Smooth muscle cell (in vitro differentiated cells): ENCODE data around the gene SLC44A3. TPM values are rescaled to one million over a fixed set of nuclear protein-coding genes. Genes with fewer than 3 reads are reported as not detected.
A peak's percentile ranks its signal among the peaks of the same experiment; 100 is the strongest.

Experiments
- DNase-seq: peaks from one replicate; lab custom pipeline; 2025; ENCODE audit not compliant: unreplicated experiment; lab: John Stamatoyannopoulos, UW
- H2AFZ ChIP-seq: fragments of 200-600 bp; sonication (generic); 2 replicates; pipeline ENCODE4 v1.6.0; 2016; ENCODE audit warnings: antibody characterized with exemption, low read depth, mild to moderate bottlenecking
- H3F3A ChIP-seq: fragments of 200-600 bp; sonication (generic); 2 replicates; pipeline ENCODE4 v1.6.0; 2017; ENCODE audit warnings: antibody characterized with exemption, low read depth
- H3K27ac ChIP-seq: fragments of 200-600 bp; sonication (generic); 2 replicates; pipeline ENCODE4 v1.5.1; 2016; ENCODE audit warnings: low read depth, mild to moderate bottlenecking
- H3K27me3 ChIP-seq: fragments of 200-600 bp; sonication (generic); 2 replicates; pipeline ENCODE4 v1.6.1; 2016; ENCODE audit warnings: low read depth, mild to moderate bottlenecking
- H3K36me3 ChIP-seq: fragments of 200-600 bp; sonication (generic); 2 replicates; pipeline ENCODE4 v1.5.1; 2016; ENCODE audit warnings: low read depth
- H3K4me1 ChIP-seq: fragments of 200-600 bp; sonication (generic); 2 replicates; pipeline ENCODE4 v1.5.1; 2016; ENCODE audit warnings: low read depth
- H3K4me2 ChIP-seq: fragments of 200-600 bp; sonication (generic); 2 replicates; pipeline ENCODE4 v1.6.0; 2016; ENCODE audit warnings: mild to moderate bottlenecking
- H3K4me3 ChIP-seq: fragments of 200-600 bp; sonication (generic); 2 replicates; pipeline ENCODE4 v1.5.1; 2016; ENCODE audit warnings: mild to moderate bottlenecking
- H3K79me2 ChIP-seq: fragments of 200-600 bp; sonication (generic); 2 replicates; pipeline ENCODE4 v1.6.0; 2016; ENCODE audit warnings: low read depth, mild to moderate bottlenecking
- H3K9ac ChIP-seq: fragments of 200-600 bp; sonication (generic); 2 replicates; pipeline ENCODE4 v1.6.0; 2016; ENCODE audit warnings: low read depth
- H3K9me3 ChIP-seq: fragments of 200-600 bp; sonication (generic); replicated peaks from 2 replicates; pipeline ENCODE4 v1.5.1; 2016; ENCODE audit warnings: low read depth
- H4K20me1 ChIP-seq: fragments of 200-600 bp; sonication (generic); 2 replicates; pipeline ENCODE4 v1.6.0; 2016; ENCODE audit warnings: low read depth
- WGBS: methylation state at CpG from one replicate; pipeline ENCODE4 v1.1.7; 2016; ENCODE audit warnings: low lambda C conversion rate; 5-methylcytosine and 5-hydroxymethylcytosine counted together
- polyA plus RNA-seq: library from polyadenylated mRNA; unstranded; fragments of >200 nt; fragmentation: Nextera tagmentation; extraction: Ambion mirVana; gene quantifications from 2 replicates; pipeline ENCODE4 v1.2.1, GENCODE V29; 2016
- total RNA-seq: library from RNA; depleted of rRNA; stranded (reverse); fragments of >200 nt; gene quantifications from 2 replicates; pipeline ENCODE4 v1.2.3, GENCODE V29; 2014
- TF ChIP-seq, protein P1 (sequence below): fragments of 200-600 bp; sonication (generic); IDR thresholded peaks from 2 replicates; pipeline ENCODE4 v1.5.1; 2017; ENCODE audit warnings: borderline replicate concordance, mild to moderate bottlenecking, antibody characterized with exemption; ENCODE audit not compliant: insufficient read depth, poor library complexity, severe bottlenecking

Gene SLC44A3
- total and polyA plus RNA-seq, 2 experiments from 2014 or later = 3.2 to 10.0 TPM

DNA sequence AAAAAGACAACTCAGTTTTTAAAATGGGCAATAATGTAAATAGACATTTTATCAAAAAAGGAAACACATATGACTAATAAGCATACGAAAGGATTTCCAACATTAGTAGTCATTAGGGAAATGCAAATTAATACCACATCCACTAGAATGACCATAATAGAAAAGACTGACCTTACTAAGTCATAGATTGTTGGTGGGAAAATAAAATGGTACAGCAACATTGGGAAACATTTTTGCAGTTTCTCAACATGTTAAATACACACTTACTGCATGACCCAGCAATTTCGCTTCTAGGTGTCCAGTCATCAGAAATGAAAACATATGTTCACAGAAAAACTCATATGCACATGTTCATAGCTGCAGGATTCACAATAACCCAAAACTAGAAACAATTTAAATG lies 29.9 kb upstream of the SLC44A3 start:
- H3K36me3 ChIP-seq = no peaks in the 10 kb centered on the region
- peak overlapping the region; percentile 92 for H3K27ac ChIP-seq
- H3K9ac ChIP-seq = no peak overlapping the region
- H3K27me3 ChIP-seq = no peaks in the 10 kb centered on the region
- H3K4me3 ChIP-seq = no peak overlapping the region
- no peaks in the 10 kb centered on the region for H3K9me3 ChIP-seq
- WGBS = 83% methylated on average over 2 of the region's 2 CpGs
- no peak overlapping the region for H2AFZ ChIP-seq
- peaks cover 10% of the 10 kb centered on the region for H3K79me2 ChIP-seq
- H3F3A ChIP-seq = peaks cover 23% of the 10 kb centered on the region
- no peaks in the 10 kb centered on the region for H4K20me1 ChIP-seq
- H3K4me1 ChIP-seq = peaks cover 25% of the 10 kb centered on the region
- DNase-seq = no peak
- TF ChIP-seq, protein P1, sequence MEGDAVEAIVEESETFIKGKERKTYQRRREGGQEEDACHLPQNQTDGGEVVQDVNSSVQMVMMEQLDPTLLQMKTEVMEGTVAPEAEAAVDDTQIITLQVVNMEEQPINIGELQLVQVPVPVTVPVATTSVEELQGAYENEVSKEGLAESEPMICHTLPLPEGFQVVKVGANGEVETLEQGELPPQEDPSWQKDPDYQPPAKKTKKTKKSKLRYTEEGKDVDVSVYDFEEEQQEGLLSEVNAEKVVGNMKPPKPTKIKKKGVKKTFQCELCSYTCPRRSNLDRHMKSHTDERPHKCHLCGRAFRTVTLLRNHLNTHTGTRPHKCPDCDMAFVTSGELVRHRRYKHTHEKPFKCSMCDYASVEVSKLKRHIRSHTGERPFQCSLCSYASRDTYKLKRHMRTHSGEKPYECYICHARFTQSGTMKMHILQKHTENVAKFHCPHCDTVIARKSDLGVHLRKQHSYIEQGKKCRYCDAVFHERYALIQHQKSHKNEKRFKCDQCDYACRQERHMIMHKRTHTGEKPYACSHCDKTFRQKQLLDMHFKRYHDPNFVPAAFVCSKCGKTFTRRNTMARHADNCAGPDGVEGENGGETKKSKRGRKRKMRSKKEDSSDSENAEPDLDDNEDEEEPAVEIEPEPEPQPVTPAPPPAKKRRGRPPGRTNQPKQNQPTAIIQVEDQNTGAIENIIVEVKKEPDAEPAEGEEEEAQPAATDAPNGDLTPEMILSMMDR = no peak
- H3K4me2 ChIP-seq = peak overlapping the region; percentile 12

DNA sequence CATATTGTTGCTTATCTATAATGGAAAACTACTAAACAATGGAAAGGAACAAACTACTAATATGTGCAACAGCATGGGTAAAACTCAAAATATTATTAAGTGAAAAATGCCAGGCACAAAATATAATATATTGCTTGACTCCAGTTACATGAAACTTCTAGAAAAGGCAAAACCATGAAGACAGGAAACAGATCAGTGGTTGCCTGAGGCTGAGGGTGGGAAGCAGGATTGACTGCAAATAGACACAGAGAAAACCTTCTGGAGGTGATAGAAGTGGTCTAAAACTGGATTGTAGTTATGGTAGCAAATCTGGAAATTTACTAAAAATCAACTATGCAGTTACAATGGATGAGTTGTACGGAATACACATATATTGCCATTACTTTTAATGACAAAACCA lies 29.5 kb upstream of the SLC44A3 start:
- no peak for DNase-seq
- no peaks in the 10 kb centered on the region for H3K9me3 ChIP-seq
- peak overlapping the region; percentile 92 for H3K27ac ChIP-seq
- peaks cover 23% of the 10 kb centered on the region for H3F3A ChIP-seq
- H3K4me3 ChIP-seq = no peak overlapping the region
- no peaks in the 10 kb centered on the region for H3K36me3 ChIP-seq
- H3K9ac ChIP-seq = no peak overlapping the region
- TF ChIP-seq, protein P1 = no peak
- peak overlapping the region; percentile 12 for H3K4me2 ChIP-seq
- no peaks in the 10 kb centered on the region for H4K20me1 ChIP-seq
- peaks cover 25% of the 10 kb centered on the region for H3K4me1 ChIP-seq
- 94% methylated on average over 1 of the region's 1 CpG for WGBS
- H3K27me3 ChIP-seq = no peaks in the 10 kb centered on the region
- H2AFZ ChIP-seq = no peak overlapping the region
- H3K79me2 ChIP-seq = peaks cover 12% of the 10 kb centered on the region

DNA sequence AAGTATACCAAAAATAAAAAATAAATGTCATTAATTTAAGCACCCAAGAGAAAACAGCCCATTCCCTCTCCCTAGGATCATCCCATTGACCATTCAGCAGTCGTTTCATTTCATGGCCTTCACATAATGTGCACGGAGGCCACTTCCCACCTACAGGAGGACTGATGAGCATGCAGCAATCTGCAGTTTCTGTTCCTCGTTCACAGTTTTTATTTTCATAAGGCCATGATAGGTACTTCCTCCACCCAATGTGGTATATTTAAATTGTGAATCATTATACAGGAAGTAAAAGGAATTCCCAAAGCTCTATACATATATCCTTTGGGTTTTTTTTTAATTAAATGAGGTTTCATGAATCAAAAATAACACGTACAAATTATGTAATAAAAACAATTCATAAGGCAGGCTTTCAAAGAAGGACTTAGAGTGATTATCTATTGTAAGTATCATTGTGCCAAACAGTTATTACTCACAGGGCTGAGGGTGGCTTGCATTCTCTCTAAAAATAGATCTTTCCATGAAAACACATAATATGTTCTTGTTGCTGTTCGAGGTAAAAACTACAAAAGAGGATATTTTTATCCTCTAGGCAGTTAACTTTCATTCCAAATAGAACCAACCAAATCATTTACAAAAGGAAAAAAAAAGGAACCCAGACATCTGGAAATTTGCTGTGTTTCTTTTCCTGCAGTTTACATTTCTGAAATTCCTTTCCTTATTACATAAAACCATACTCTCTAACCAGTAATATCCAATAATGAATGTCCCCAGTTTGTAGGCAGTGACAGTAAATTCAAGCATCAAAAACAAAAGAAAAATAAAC lies 27.5 kb upstream of the SLC44A3 start:
- Histone ChIP-seq H3K4me2 (peak overlapping the region; percentile 84), H4K20me1 (no peaks in the 10 kb centered on the region), H3K27me3 (no peaks in the 10 kb centered on the region), H3K9ac (peak overlapping the region; percentile 16), H3F3A (peaks cover 23% of the 10 kb centered on the region), H3K36me3 (no peaks in the 10 kb centered on the region), H3K79me2 (peaks cover 12% of the 10 kb centered on the region), H3K4me1 (peaks cover 25% of the 10 kb centered on the region), H3K9me3 (no peaks in the 10 kb centered on the region), H3K4me3 (peak overlapping the region; percentile 35), H3K27ac (peak overlapping the region; percentile 92), H2AFZ (peak overlapping the region; percentile 73)
- WGBS = 28% methylated on average over 5 of the region's 5 CpGs
- DNase-seq = no peak
- TF ChIP-seq, protein P1 = peak; percentile 14
